Measurements from ENCODE around the gene MYH13.

MYH13 gene

GRCh38 chr17:10275418-10275817, 97.4 kb downstream of the MYH13 start:
- no peak for TF ChIP-seq CTCF (IDR thresholded peaks at IDR 0.05; ENCODE audit: low read depth, low read length)
- Histone ChIP-seq H3K27me3 (ENCODE audit: insufficient read depth, low read depth, severe bottlenecking) (no peaks in the 10 kb centered on the region), H3K27ac (no peak overlapping the region), H3K4me3 (ENCODE audit: low read depth, low read length) (no peak overlapping the region), H3K36me3 (no peaks in the 10 kb centered on the region), H3K9me3 (ENCODE audit: severe bottlenecking) (no peaks in the 10 kb centered on the region)
- no peak for DNase-seq

- Histone ChIP-seq H3K27ac (no peak overlapping the region), H3K9me3 (ENCODE audit: severe bottlenecking) (no peaks in the 10 kb centered on the region)
Measured at GRCh38 chr17:10271106-10271562, 101.7 kb downstream of the MYH13 start.

DNA sequence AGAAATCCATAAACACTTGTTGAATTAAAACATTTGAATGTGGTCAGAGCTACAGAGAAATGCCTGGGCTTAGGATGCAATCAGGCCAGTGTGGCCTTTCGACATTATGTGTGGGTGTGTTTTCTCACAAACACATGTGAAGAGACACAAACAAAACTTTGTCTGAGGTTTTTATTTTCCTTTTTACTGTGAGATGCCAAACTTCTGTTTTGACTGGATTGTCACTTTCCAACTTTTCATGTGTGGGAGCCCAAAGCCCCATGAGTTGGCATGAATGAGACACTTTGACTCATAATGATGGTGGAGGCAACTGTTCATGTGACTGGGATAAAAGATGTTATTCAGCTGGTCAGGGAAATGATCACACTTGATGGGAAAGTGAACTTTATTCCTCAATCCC, 102.5 kb downstream of the MYH13 start:
- Histone ChIP-seq H3K4me3 (ENCODE audit: low read depth, low read length) (no peak overlapping the region), H3K36me3 (no peaks in the 10 kb centered on the region), H3K27me3 (ENCODE audit: insufficient read depth, low read depth, severe bottlenecking) (no peaks in the 10 kb centered on the region), H3K27ac (no peak overlapping the region), H3K9me3 (ENCODE audit: severe bottlenecking) (no peaks in the 10 kb centered on the region)
- DNase-seq = no peak
- TF ChIP-seq CTCF (IDR thresholded peaks at IDR 0.05; ENCODE audit: low read depth, low read length) = no peak

More at GRCh38 chr17:10271106-10271562, 101.7 kb downstream of the MYH13 start:
- H3K27me3 ChIP-seq (ENCODE audit: insufficient read depth, low read depth, severe bottlenecking) = no peaks in the 10 kb centered on the region
- no peak for DNase-seq
- H3K4me3 ChIP-seq (ENCODE audit: low read depth, low read length) = no peak overlapping the region
- no peak for TF ChIP-seq CTCF (IDR thresholded peaks at IDR 0.05; ENCODE audit: low read depth, low read length)
- H3K36me3 ChIP-seq = no peaks in the 10 kb centered on the region

GRCh38 chr17:10268005-10268404, 104.8 kb downstream of the MYH13 start:
- DNase-seq = no peak
- H3K4me3 ChIP-seq (ENCODE audit: low read depth, low read length) = no peak overlapping the region
- no peaks in the 10 kb centered on the region for H3K27me3 ChIP-seq (ENCODE audit: insufficient read depth, low read depth, severe bottlenecking)

DNA sequence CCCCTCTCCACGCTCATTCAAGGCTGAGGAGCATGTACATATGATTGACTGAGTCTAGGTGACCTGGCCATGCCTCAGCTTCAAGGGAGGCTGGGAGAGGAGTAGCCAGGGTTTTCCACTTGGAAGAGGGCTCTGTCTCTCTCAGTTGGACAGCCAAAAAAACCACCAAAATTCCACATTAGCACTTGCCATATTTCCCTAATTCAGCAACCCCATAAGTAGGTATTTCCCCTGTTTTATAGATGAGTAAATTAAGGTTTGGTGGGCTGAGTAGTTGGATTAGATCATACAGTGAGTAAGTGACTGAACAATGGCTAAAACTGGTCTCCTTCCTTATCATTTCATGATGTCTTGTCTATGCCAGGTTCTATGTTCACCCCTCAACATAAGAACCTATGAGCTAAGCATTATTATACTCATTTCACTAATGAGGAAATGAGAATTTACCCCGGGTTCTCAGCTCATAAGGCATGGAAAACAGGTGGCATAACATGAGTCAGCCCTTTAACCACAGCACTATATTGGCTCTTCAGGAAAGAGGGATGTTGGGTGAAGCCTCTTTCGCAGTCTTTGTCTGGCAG, 106.4 kb downstream of the MYH13 start:
- TF ChIP-seq CTCF (IDR thresholded peaks at IDR 0.05; ENCODE audit: low read depth, low read length) = no peak
- H3K27me3 ChIP-seq (ENCODE audit: insufficient read depth, low read depth, severe bottlenecking) = no peaks in the 10 kb centered on the region
- H3K36me3 ChIP-seq = no peaks in the 10 kb centered on the region
- no peak overlapping the region for H3K27ac ChIP-seq
- no peak overlapping the region for H3K4me3 ChIP-seq (ENCODE audit: low read depth, low read length)
- DNase-seq = no peak
- H3K9me3 ChIP-seq (ENCODE audit: severe bottlenecking) = no peaks in the 10 kb centered on the region

More at GRCh38 chr17:10268005-10268404, 104.8 kb downstream of the MYH13 start:
- no peaks in the 10 kb centered on the region for H3K9me3 ChIP-seq (ENCODE audit: severe bottlenecking)
- TF ChIP-seq CTCF (IDR thresholded peaks at IDR 0.05; ENCODE audit: low read depth, low read length) = no peak
- H3K36me3 ChIP-seq = no peaks in the 10 kb centered on the region
- no peak overlapping the region for H3K27ac ChIP-seq
